ENCODE data around the gene ME3.

ME3 gene

GRCh38 chr11:86606836-86607481, 65.5 kb downstream of the ME3 start:
- Histone ChIP-seq H3K4me3 (ENCODE audit: insufficient read length, low read depth) (no peak overlapping the region), H3K9ac (ENCODE audit: insufficient read length, low read depth) (no peak overlapping the region), H3K27me3 (ENCODE audit: insufficient read depth, insufficient read length) (no peaks in the 10 kb centered on the region), H3K36me3 (ENCODE audit: insufficient read depth, insufficient read length, low read length) (no peaks in the 10 kb centered on the region), H3K4me1 (ENCODE audit: insufficient read depth, insufficient read length) (no peaks in the 10 kb centered on the region), H3K9me3 (ENCODE audit: insufficient read depth, low read length) (no peaks in the 10 kb centered on the region)
- TF ChIP-seq ZNF274 (IDR thresholded peaks at IDR 0.05; ENCODE audit: low read depth, low read length) (no peak), SUZ12 (IDR thresholded peaks at IDR 0.05; ENCODE audit: extremely low read depth, insufficient read depth, insufficient read length) (no peak), YY1 (IDR thresholded peaks at IDR 0.05; ENCODE audit: insufficient read depth, insufficient read length) (no peak)
- no peak for DNase-seq (ENCODE audit: low read depth, low spot score)

- H3K36me3 ChIP-seq (ENCODE audit: insufficient read depth, insufficient read length, low read length) = no peaks in the 10 kb centered on the region
- H3K4me1 ChIP-seq (ENCODE audit: insufficient read depth, insufficient read length) = no peaks in the 10 kb centered on the region
- TF ChIP-seq SUZ12 (IDR thresholded peaks at IDR 0.05; ENCODE audit: extremely low read depth, insufficient read depth, insufficient read length) (no peak), ZNF274 (IDR thresholded peaks at IDR 0.05; ENCODE audit: low read depth, low read length) (no peak), YY1 (IDR thresholded peaks at IDR 0.05; ENCODE audit: insufficient read depth, insufficient read length) (no peak)
- no peak for DNase-seq (ENCODE audit: low read depth, low spot score)
- H3K27me3 ChIP-seq (ENCODE audit: insufficient read depth, insufficient read length) = no peaks in the 10 kb centered on the region
- no peak overlapping the region for H3K4me3 ChIP-seq (ENCODE audit: insufficient read length, low read depth)
- no peaks in the 10 kb centered on the region for H3K9me3 ChIP-seq (ENCODE audit: insufficient read depth, low read length)
- no peak overlapping the region for H3K9ac ChIP-seq (ENCODE audit: insufficient read length, low read depth)
Measured at GRCh38 chr11:86606270-86606835, 66.1 kb downstream of the ME3 start.

GRCh38 chr11:86596861-86597586, 75.4 kb downstream of the ME3 start:
- H3K9ac ChIP-seq (ENCODE audit: insufficient read length, low read depth) = no peak overlapping the region
- DNase-seq (ENCODE audit: low read depth, low spot score) = no peak
- no peak overlapping the region for H3K4me3 ChIP-seq (ENCODE audit: insufficient read length, low read depth)
- H3K27me3 ChIP-seq (ENCODE audit: insufficient read depth, insufficient read length) = no peaks in the 10 kb centered on the region
- TF ChIP-seq YY1 (IDR thresholded peaks at IDR 0.05; ENCODE audit: insufficient read depth, insufficient read length) = no peak
- no peak for TF ChIP-seq ZNF274 (IDR thresholded peaks at IDR 0.05; ENCODE audit: low read depth, low read length)
- TF ChIP-seq SUZ12 (IDR thresholded peaks at IDR 0.05; ENCODE audit: extremely low read depth, insufficient read depth, insufficient read length) = no peak
- H3K9me3 ChIP-seq (ENCODE audit: insufficient read depth, low read length) = peaks cover 18% of the 10 kb centered on the region
- H3K4me1 ChIP-seq (ENCODE audit: insufficient read depth, insufficient read length) = no peaks in the 10 kb centered on the region
- no peaks in the 10 kb centered on the region for H3K36me3 ChIP-seq (ENCODE audit: insufficient read depth, insufficient read length, low read length)

GRCh38 chr11:86595955-86596354, 76.5 kb downstream of the ME3 start:
- Histone ChIP-seq H3K9me3 (ENCODE audit: insufficient read depth, low read length) (peaks cover 18% of the 10 kb centered on the region), H3K4me3 (ENCODE audit: insufficient read length, low read depth) (no peak overlapping the region), H3K9ac (ENCODE audit: insufficient read length, low read depth) (no peak overlapping the region), H3K4me1 (ENCODE audit: insufficient read depth, insufficient read length) (no peaks in the 10 kb centered on the region), H3K36me3 (ENCODE audit: insufficient read depth, insufficient read length, low read length) (no peaks in the 10 kb centered on the region), H3K27me3 (ENCODE audit: insufficient read depth, insufficient read length) (no peaks in the 10 kb centered on the region)
- TF ChIP-seq SUZ12 (IDR thresholded peaks at IDR 0.05; ENCODE audit: extremely low read depth, insufficient read depth, insufficient read length) = no peak
- no peak for TF ChIP-seq ZNF274 (IDR thresholded peaks at IDR 0.05; ENCODE audit: low read depth, low read length)
- no peak for TF ChIP-seq YY1 (IDR thresholded peaks at IDR 0.05; ENCODE audit: insufficient read depth, insufficient read length)
- DNase-seq (ENCODE audit: low read depth, low spot score) = no peak

- H3K36me3 ChIP-seq (ENCODE audit: insufficient read depth, insufficient read length, low read length) = no peaks in the 10 kb centered on the region
- no peak overlapping the region for H3K9ac ChIP-seq (ENCODE audit: insufficient read length, low read depth)
- DNase-seq (ENCODE audit: low read depth, low spot score) = no peak
- H3K4me3 ChIP-seq (ENCODE audit: insufficient read length, low read depth) = no peak overlapping the region
- no peaks in the 10 kb centered on the region for H3K4me1 ChIP-seq (ENCODE audit: insufficient read depth, insufficient read length)
- no peaks in the 10 kb centered on the region for H3K27me3 ChIP-seq (ENCODE audit: insufficient read depth, insufficient read length)
- TF ChIP-seq YY1 (IDR thresholded peaks at IDR 0.05; ENCODE audit: insufficient read depth, insufficient read length) = no peak
- no peak for TF ChIP-seq SUZ12 (IDR thresholded peaks at IDR 0.05; ENCODE audit: extremely low read depth, insufficient read depth, insufficient read length)
- no peak for TF ChIP-seq ZNF274 (IDR thresholded peaks at IDR 0.05; ENCODE audit: low read depth, low read length)
- H3K9me3 ChIP-seq (ENCODE audit: insufficient read depth, low read length) = peaks cover 18% of the 10 kb centered on the region
Measured at GRCh38 chr11:86595451-86595850, 77.0 kb downstream of the ME3 start.

- H3K9me3 ChIP-seq (ENCODE audit: insufficient read depth, low read length) = peaks cover 18% of the 10 kb centered on the region
- TF ChIP-seq SUZ12 (IDR thresholded peaks at IDR 0.05; ENCODE audit: extremely low read depth, insufficient read depth, insufficient read length) = no peak
- no peak for TF ChIP-seq ZNF274 (IDR thresholded peaks at IDR 0.05; ENCODE audit: low read depth, low read length)
- no peak for TF ChIP-seq YY1 (IDR thresholded peaks at IDR 0.05; ENCODE audit: insufficient read depth, insufficient read length)
- DNase-seq (ENCODE audit: low read depth, low spot score) = no peak
- H3K36me3 ChIP-seq (ENCODE audit: insufficient read depth, insufficient read length, low read length) = no peaks in the 10 kb centered on the region
- H3K27me3 ChIP-seq (ENCODE audit: insufficient read depth, insufficient read length) = no peaks in the 10 kb centered on the region
- H3K9ac ChIP-seq (ENCODE audit: insufficient read length, low read depth) = no peak overlapping the region
- H3K4me1 ChIP-seq (ENCODE audit: insufficient read depth, insufficient read length) = no peaks in the 10 kb centered on the region
- no peak overlapping the region for H3K4me3 ChIP-seq (ENCODE audit: insufficient read length, low read depth)
Measured at GRCh38 chr11:86594746-86595145, 77.7 kb downstream of the ME3 start.

GRCh38 chr11:86593833-86594232, 78.6 kb downstream of the ME3 start:
- no peak overlapping the region for H3K9ac ChIP-seq (ENCODE audit: insufficient read length, low read depth)
- DNase-seq (ENCODE audit: low read depth, low spot score) = no peak
- TF ChIP-seq ZNF274 (IDR thresholded peaks at IDR 0.05; ENCODE audit: low read depth, low read length) (no peak), SUZ12 (IDR thresholded peaks at IDR 0.05; ENCODE audit: extremely low read depth, insufficient read depth, insufficient read length) (no peak), YY1 (IDR thresholded peaks at IDR 0.05; ENCODE audit: insufficient read depth, insufficient read length) (no peak)
- H3K4me3 ChIP-seq (ENCODE audit: insufficient read length, low read depth) = no peak overlapping the region
- no peaks in the 10 kb centered on the region for H3K27me3 ChIP-seq (ENCODE audit: insufficient read depth, insufficient read length)
- H3K4me1 ChIP-seq (ENCODE audit: insufficient read depth, insufficient read length) = no peaks in the 10 kb centered on the region
- H3K36me3 ChIP-seq (ENCODE audit: insufficient read depth, insufficient read length, low read length) = no peaks in the 10 kb centered on the region
- H3K9me3 ChIP-seq (ENCODE audit: insufficient read depth, low read length) = peaks cover 18% of the 10 kb centered on the region
